Activated T-cell treated with anti-CD3 and anti-CD28 coated beads for 24 hours (primary cell): ENCODE measurements around the gene KCNT1.
A peak's percentile ranks its signal among the peaks of the same experiment; 100 is the strongest.

Experiments used
- DNase-seq: peaks from one replicate; pipeline ENCODE4 v3.0.0-alpha.2; 2020; ENCODE audit warnings: low read depth

KCNT1 gene

GRCh38 chr9:135785013-135785575 is 83.1 kb downstream of the KCNT1 start:
- DNase-seq: no peak

- no peak for DNase-seq
Observed at GRCh38 chr9:135786146-135786690, 84.2 kb downstream of the KCNT1 start.

DNA sequence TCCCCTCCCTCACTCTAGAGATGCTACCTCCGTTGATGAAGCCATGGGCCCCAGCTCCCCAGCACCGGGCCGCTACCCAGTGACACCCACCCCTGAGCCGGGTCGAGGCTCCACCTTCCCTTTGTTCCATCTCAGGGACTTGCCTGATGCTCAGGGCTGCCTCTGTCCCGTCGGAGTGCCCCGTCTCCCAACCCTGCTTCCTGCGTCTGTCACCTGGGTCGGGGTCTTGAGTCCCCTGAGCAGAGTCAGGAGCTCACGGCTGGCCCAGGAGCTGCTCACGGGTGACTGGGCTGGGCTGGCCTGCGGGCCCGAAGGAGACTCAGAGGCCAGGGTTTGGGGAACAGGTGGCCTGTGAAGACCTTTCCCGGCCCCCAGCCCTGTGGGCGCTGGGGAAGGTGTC is 85.3 kb downstream of the KCNT1 start:
- no peak for DNase-seq

DNA sequence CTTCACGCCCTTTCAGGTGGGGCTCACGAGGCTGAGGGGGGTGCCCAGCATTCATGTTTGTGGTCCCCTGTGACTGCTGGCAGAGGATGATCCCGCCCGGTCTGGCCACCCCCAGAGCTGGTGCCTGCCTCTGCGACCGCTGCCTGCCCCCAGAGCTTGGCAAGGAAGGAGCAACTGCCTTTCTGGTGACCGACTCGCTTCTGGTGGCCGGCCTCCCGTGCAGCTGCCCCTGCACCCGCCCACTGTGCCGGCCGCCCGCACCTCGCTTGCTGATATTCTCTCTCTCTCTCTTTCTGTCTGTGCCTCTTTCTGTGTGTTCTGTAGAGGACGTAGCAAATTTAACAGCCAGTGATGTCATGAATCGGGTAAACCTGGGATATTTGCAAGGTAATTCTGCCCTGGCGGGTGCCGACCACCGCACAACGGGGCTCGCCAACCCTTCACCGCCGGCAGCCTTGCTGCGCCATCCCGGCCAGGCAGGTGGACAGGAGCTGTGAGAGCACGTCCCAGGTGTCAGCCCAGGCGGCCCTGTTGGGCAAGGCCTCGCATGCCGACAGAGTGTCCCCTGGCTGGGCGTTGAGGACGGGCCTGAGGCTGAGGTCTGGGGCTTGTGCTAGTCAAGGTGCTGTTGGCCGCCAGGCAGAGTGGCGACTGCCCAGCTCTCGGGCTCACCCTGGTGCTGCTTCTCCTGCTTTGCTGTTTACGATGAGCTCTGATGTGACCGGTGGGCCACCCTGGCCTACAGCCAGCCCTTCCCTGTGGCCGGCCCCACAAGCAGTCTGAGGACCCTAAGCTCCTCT is 86.0 kb downstream of the KCNT1 start:
- no peak for DNase-seq

GRCh38 chr9:135788576-135789300 is 86.8 kb downstream of the KCNT1 start:
- DNase-seq: no peak

- no peak for DNase-seq
Observed at GRCh38 chr9:135789838-135790291, 87.9 kb downstream of the KCNT1 start.

GRCh38 chr9:135790356-135790755 is 88.4 kb downstream of the KCNT1 start:
- no peak for DNase-seq

GRCh38 chr9:135790850-135791249 is 88.9 kb downstream of the KCNT1 start:
- DNase-seq: no peak

- DNase-seq: no peak
Observed at GRCh38 chr9:135791431-135792267, 89.7 kb downstream of the KCNT1 start.

DNA sequence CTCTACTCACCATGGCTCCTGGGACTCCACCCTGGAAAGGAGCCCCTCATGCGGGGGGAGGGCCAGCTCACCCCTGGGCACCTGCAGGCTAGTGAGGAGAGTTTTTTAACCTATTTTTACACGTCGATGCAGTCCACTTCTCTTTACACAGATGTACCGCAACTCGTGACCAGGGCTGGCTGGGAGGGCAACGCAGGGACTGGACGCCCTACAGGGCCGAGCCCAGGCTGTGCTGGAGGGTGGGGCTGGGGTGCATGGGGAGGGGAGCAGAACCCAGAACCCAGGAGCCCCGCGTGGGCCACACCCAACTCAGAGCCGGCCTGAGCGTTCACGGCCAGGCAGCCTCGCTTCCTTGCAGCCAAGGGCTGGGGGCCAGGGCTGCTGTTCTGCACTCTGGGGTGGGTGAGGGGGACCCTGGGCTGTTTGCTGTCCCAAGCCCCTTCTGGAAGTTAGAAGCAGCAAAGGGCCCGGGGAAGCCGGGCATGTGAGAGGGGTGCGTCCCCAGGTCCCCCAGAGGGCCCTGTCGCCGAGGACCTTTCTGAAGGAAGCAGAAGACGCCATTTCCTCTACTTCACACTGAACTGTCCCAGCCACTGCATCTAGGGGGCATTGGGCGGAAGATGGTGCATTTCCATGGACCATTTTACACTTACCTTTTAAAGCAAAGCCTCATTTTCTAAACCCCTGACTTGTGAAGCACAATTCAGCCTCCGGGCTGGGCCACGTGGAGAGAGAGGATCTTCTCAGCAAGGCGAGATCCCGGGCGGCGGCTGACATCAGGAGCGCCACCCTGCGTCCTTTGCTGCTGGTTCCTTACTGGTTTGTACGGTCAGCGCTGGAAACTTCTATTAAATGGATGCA is 90.5 kb downstream of the KCNT1 start:
- DNase-seq: no peak

- DNase-seq: no peak
Observed at GRCh38 chr9:135793221-135794056, 91.5 kb downstream of the KCNT1 start.

DNA sequence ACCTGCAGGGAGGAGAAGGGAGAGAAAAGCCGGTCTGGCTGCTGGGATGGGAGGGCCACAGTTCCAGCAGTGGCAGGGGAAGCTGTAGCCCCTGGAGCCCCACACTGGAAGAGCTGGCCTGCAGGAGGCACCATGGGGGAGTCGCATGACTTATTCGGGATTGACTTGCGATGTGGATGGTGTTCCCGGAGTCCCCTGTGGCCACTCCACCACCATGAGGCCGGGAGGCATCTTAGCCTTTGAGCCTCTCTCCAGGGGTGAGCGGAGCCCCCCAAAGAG is 92.0 kb downstream of the KCNT1 start:
- DNase-seq: no peak

GRCh38 chr9:135794361-135794885 is 92.4 kb downstream of the KCNT1 start:
- no peak for DNase-seq

DNA sequence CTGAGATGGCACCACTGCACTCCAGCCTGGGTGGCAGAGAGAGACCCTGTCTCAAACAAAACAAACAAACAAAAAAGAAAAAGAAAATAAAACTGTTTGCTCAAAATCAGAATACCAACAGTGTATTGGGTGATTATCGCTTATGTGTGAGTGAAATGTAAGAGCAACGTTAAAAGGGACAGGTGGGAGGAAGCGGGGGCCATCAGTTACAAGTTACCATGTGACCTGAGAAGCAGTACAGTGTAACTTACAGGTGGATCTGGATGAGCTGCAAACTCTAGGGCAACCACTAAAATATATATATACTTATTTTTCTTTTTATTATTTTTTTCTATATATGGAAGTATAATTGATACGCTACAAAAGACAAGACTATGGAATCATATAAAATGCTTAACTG is 93.4 kb downstream of the KCNT1 start:
- DNase-seq: no peak

DNA sequence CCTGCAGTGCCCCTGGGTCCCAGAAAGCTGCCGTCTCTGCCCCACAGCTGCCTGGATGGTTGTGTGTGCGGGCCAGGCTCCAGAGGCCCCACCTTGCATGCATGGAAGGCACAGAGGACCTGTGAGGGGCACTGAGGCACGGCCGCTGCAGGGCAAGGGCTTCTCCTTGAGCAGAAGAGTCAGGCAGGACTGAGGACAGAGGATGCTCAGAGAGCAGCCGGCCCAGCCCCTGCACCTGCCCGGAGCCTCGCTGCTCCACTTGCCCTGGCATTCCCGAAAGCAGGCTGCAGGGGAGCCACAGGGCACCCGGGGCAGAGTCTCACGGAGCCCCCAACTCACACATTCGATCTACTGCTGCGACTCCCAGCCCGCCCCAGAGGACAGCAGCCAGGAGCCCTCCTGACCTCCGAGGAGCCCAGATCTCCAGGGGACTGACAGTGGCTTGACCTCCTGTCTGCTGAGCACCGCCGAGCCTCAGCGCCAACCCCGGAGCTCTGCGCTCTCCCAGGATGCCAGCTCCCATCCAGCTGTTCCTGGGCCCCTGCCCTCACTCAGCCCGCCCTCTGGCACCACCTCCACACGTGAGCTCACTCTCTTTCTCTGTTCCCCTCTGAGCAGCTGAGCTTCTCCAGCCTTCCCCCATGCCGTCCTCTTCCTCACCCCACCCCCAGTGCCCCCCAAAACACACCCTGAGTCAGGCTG is 95.0 kb downstream of the KCNT1 start:
- DNase-seq: no peak

DNA sequence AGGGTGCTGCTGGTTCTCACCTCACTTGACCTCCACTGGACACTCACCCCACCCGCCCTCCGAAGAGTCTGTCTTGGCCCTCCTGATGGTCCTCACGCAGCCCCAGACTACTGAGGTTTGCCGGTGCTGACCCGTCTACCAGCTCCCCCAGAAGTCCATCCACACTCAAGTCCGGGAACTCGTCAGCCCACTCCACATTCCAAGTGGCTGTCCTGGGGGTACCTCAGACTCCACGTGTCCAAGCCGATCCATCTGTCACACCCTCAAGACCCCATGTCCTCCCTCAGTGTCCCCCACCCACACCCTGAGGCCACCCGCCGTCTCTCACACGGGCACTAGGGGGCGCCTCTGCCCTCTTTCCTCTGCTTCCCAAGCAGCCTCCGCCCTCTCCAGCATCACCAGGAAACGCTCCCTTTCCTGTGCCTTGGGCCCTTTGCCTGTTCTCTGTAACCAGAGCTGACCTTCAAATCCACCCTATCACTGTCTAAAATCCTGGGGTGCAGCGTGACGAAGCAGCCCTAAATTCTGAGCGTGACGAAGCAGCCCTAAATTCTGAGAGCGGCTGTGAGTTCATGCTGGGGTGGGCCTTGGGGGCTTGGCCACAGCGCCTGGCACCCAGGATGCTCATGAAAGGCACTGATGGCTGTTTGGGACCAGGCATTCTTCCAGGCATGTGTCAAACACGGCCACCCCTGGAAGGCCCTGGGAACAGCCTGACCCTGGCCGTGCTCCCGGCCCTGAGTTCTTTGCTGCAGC is 95.7 kb downstream of the KCNT1 start:
- DNase-seq: peak; percentile 7

- DNase-seq: no peak
Observed at GRCh38 chr9:135798263-135798585, 96.2 kb downstream of the KCNT1 start.

DNA sequence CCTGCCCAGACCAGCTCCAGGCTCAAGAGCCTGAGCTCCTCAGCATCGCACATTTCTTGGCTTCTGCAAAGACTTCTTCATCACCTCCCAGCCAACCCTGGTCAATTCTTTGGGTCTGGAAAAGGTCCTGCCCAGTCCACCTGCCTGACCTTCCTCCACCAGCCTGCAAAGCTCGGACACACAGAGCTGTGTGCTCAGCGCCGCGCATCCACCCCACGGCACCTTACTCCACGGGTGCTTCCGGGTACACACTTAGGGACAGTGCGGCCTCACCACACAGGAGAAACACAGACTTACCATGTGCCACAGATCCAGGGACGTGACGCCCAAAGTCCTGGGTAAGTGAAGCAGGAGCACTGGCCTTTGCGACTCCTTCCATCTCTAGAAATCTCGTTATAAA is 97.3 kb downstream of the KCNT1 start:
- no peak for DNase-seq

DNA sequence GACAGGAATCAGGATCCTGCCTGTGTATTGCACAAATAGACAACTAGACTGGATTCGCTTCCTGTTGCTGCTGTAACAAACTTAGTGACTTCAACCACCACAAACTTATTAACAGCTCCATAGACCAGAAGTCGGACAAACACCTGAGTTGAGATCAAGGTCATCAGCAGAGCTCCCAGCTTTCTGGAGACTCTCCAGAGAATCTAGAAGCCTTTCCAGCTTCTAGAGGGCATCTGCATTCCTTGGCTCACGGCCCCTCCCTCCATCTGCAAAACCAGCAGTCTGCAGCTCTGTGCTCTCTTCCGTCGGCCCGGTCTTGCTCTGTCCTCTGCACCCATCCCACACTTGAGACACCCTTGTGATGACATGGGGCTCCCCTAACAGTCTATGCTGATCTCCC is 99.1 kb downstream of the KCNT1 start:
- DNase-seq: no peak
